Peyer's patch (tissue), 4 donors: Measurements from ENCODE around the gene PIP5K1A.

Experiments
- POLR2A ChIP-seq, 2 donors: fragments of 450-650 bp; IDR thresholded peaks; one replicate each; pipeline ENCODE4 v1.5.1; 2017; ENCODE audit warnings: antibody characterized with exemption in 2 of 2, mild to moderate bottlenecking in 2 of 2, moderate library complexity in 2 of 2
- TF ChIP-seq, protein P1 (sequence below), 6 experiments: fragments of 450-650 bp in 4 of 6; fragments of 200-600 bp in 2 of 6; sonication (generic) in 1 of 6; IDR thresholded peaks; one replicate each; pipeline ENCODE4 v1.5.1; 2017 to 2019; ENCODE audit warnings: antibody characterized with exemption in 6 of 6, mild to moderate bottlenecking in 3 of 6, moderate library complexity in 1 of 6

DNA sequence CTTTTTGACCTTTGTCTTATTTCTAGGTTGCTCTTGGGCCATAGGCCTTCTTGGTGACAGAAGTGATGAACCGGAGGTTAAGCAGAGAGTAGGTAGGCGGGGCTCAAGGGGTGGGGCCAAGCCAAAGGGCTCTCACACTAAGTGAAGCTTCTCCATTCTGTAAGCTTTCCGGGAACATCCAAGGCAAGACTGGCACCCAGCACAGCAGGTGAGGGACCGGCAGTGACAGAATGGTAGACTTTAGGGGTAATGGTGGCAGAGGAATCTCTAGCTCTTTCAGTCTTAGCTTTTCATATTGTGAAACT is 41.9 kb upstream of the PIP5K1A start, which contains the start of gene TNFAIP8L2:
- TF ChIP-seq, protein P1, sequence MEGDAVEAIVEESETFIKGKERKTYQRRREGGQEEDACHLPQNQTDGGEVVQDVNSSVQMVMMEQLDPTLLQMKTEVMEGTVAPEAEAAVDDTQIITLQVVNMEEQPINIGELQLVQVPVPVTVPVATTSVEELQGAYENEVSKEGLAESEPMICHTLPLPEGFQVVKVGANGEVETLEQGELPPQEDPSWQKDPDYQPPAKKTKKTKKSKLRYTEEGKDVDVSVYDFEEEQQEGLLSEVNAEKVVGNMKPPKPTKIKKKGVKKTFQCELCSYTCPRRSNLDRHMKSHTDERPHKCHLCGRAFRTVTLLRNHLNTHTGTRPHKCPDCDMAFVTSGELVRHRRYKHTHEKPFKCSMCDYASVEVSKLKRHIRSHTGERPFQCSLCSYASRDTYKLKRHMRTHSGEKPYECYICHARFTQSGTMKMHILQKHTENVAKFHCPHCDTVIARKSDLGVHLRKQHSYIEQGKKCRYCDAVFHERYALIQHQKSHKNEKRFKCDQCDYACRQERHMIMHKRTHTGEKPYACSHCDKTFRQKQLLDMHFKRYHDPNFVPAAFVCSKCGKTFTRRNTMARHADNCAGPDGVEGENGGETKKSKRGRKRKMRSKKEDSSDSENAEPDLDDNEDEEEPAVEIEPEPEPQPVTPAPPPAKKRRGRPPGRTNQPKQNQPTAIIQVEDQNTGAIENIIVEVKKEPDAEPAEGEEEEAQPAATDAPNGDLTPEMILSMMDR (IDR thresholded peaks at IDR 0.05), result no peak
- TF ChIP-seq POLR2A (IDR thresholded peaks at IDR 0.05), result no peak
